CD4-positive, CD25-positive, alpha-beta regulatory T cell (primary cell): ENCODE measurements around the gene ZNF326. TPM values are rescaled to one million over a fixed set of nuclear protein-coding genes. Genes with fewer than 3 reads are reported as not detected.

ENCODE experiments used
- ATAC-seq, 2 donors: fragments of 150-1000 bp; cut with Tn5 transposase; one replicate each; pipeline ENCODE4 v1.10.0; 2021; ENCODE audit warnings: low read depth in 2 of 2, moderate number of reproducible peaks in 2 of 2, moderate library complexity in 1 of 2
- DNase-seq, 3 donors: peaks; one replicate each; pipeline versions ENCODE4 v3.0.0 to v3.0.0-alpha.2; 2012 to 2022; ENCODE audit warnings: mixed read lengths in 1 of 3
- H3K27ac ChIP-seq: one replicate; pipeline ENCODE4 v1.7.0; 2013; ENCODE audit warnings: mild to moderate bottlenecking, low read length; ENCODE audit not compliant: insufficient read depth, poor library complexity, severe bottlenecking
- H3K27me3 ChIP-seq: one replicate; pipeline ENCODE4 v1.7.0; 2013; ENCODE audit warnings: low read length; ENCODE audit not compliant: control insufficient read depth, insufficient read depth
- H3K36me3 ChIP-seq: one replicate; pipeline ENCODE4 v1.7.0; 2013; ENCODE audit warnings: mild to moderate bottlenecking, low read length, moderate library complexity; ENCODE audit not compliant: control insufficient read depth, insufficient read depth
- H3K4me1 ChIP-seq: 2 replicates; pipeline ENCODE4 v1.7.0; 2013; ENCODE audit warnings: mild to moderate bottlenecking, low read length; ENCODE audit not compliant: insufficient read depth, control insufficient read depth, poor library complexity, severe bottlenecking
- H3K4me3 ChIP-seq: one replicate; pipeline ENCODE4 v1.7.0; 2013; ENCODE audit warnings: low read depth, mild to moderate bottlenecking, low read length, moderate library complexity
- H3K9me3 ChIP-seq, 2 experiments: 1 replicate in 1 of 2; 2 replicates in 1 of 2; pipeline ENCODE4 v1.7.0; 2013; ENCODE audit warnings: low read length in 2 of 2, mild to moderate bottlenecking in 1 of 2, moderate library complexity in 1 of 2; ENCODE audit not compliant: control insufficient read depth in 2 of 2
- H3K27ac Mint-ChIP-seq, 3 donors: one replicate each; pipeline ENCODE4 v1.8.0; 2020 to 2022; ENCODE audit warnings: mild to moderate bottlenecking in 3 of 3, mixed read lengths in 3 of 3, moderate library complexity in 2 of 3
- H3K27me3 Mint-ChIP-seq: one replicate; pipeline ENCODE4 v1.8.0; 2022; ENCODE audit warnings: mild to moderate bottlenecking, mixed read lengths
- H3K36me3 Mint-ChIP-seq: one replicate; pipeline ENCODE4 v1.8.0; 2020; ENCODE audit warnings: mixed read lengths
- H3K4me1 Mint-ChIP-seq, 4 donors: one replicate each; pipeline ENCODE4 v1.8.0; 2020 to 2022; ENCODE audit warnings: mixed read lengths in 4 of 4, mild to moderate bottlenecking in 1 of 4
- H3K4me3 Mint-ChIP-seq, 4 donors: one replicate each; pipeline ENCODE4 v1.8.0; 2020 to 2022; ENCODE audit warnings: mild to moderate bottlenecking in 4 of 4, mixed read lengths in 4 of 4, moderate library complexity in 3 of 4
- H3K9me3 Mint-ChIP-seq, 7 donors: one replicate each; pipeline ENCODE4 v1.8.0; 2020 to 2022; ENCODE audit warnings: mixed read lengths in 7 of 7, mild to moderate bottlenecking in 3 of 7, moderate library complexity in 2 of 7
- polyA plus RNA-seq, 4 donors: library from polyadenylated mRNA; unstranded; fragments of 300-500 nt; fragmentation: Illumina TruSeq; gene quantifications; one replicate each; pipeline ENCODE4 v1.2.3, GENCODE V29; 2021
- total RNA-seq: library from RNA; stranded (reverse); gene quantifications from one replicate; pipeline ENCODE4 v1.2.3, GENCODE V29; 2022

Gene ZNF326
- total and polyA plus RNA-seq, 5 donors from 2014 or later = 3.8 to 45.7 (median 5.0) TPM

DNA sequence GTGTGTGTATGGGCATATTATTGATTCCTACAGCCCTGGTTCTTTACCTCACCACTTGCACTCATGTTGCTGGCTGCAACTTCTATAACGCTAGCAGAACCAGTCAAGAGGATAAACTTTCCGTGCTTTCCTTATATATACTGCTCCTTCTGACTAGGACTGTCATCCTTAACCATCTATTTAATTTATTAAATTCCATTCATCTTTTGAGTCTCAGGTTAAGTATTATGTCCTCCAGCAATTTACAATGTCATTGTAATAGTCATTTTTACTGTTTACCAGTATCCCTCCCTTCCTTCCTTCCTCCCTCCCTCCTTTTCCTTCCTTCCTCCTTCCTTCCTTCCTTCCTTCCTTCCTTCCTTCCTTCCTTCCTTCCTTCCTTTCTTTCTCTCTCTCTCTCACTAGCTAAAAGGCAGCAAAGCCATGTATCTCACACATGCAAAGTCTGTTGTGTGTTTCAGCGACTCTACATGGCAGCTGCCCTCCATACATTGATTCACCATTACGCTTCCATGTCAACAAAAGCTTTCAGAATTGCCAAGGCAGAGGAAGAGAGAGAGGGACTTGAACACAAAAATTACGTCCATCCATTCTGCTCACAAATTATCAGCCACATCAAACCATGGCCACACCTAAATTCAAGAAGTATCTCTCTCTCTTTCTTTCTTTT, 73.8 kb downstream of the ZNF326 start:
- no peaks in the 10 kb centered on the region for H3K36me3 ChIP-seq
- no peaks in the 10 kb centered on the region for H3K9me3 ChIP-seq
- Mint-ChIP-seq H3K4me3 (no peak overlapping the region), H3K27me3 (peaks cover 26% of the 10 kb centered on the region), H3K27ac (no peak overlapping the region), H3K9me3 (peaks cover 0 to 5% (median 0%) of the 10 kb centered on the region in 7 donors), H3K4me1 (peaks cover 0 to 2% (median 0%) of the 10 kb centered on the region in 4 donors), H3K36me3 (no peaks in the 10 kb centered on the region)
- DNase-seq = no peak
- H3K4me1 ChIP-seq = no peaks in the 10 kb centered on the region
- ATAC-seq = no peak
- no peak overlapping the region for H3K4me3 ChIP-seq
- no peak overlapping the region for H3K27ac ChIP-seq
- H3K27me3 ChIP-seq = peaks cover 7% of the 10 kb centered on the region

DNA sequence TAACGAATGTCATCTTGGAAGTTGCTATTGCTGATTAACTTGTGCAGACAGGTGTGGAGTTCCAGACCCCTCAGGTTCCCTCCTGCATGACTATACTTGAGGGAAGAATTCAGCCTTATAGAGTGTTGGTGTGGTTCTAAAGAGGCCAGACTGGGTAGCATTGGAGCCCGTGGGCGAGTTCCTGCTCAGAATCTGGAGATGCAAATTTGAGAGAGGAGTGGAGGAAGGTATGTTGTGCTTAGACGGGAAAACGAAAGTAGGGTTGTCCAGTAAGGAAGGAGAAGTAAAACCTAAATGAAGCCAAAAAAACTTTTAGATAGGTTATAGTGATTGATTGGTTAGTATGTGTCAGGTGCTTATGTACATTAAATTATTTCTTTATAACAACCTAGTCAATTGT, 79.2 kb downstream of the ZNF326 start:
- DNase-seq = no peak
- Histone ChIP-seq H3K36me3 (no peaks in the 10 kb centered on the region), H3K4me3 (no peak overlapping the region), H3K27me3 (peaks cover 2% of the 10 kb centered on the region), H3K27ac (no peak overlapping the region), H3K4me1 (no peaks in the 10 kb centered on the region), H3K9me3 (no peaks in the 10 kb centered on the region)
- no peaks in the 10 kb centered on the region for H3K4me1 Mint-ChIP-seq
- H3K9me3 Mint-ChIP-seq = peaks cover 0 to 3% (median 1%) of the 10 kb centered on the region in 7 donors
- no peak overlapping the region for H3K27ac Mint-ChIP-seq
- H3K4me3 Mint-ChIP-seq = no peak overlapping the region
- H3K27me3 Mint-ChIP-seq = peaks cover 15% of the 10 kb centered on the region
- no peak for ATAC-seq
- H3K36me3 Mint-ChIP-seq = no peaks in the 10 kb centered on the region

DNA sequence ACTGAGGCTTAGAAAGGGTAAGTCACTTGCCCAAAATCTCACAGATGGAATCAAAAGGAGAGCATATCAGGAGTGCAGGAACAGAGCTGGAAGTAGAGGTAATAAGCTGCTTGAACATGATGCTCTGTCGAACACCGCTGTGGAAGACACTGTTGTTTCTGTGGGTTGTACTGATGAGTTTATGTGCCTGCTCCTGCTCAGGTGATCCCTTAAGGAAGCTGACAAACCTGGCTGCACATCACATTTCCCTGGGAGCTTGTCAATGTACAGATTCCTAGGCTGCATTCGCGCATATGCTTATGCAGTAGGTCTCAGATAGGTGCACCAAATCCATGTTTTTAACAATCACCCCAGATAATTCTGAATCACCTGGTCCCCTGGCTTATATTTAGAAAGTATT, 79.7 kb downstream of the ZNF326 start:
- H3K9me3 Mint-ChIP-seq = peaks cover 0 to 5% (median 1%) of the 10 kb centered on the region in 7 donors
- Histone ChIP-seq H3K4me3 (no peak overlapping the region), H3K27ac (no peak overlapping the region), H3K9me3 (no peaks in the 10 kb centered on the region), H3K4me1 (no peaks in the 10 kb centered on the region), H3K27me3 (peaks cover 2% of the 10 kb centered on the region), H3K36me3 (no peaks in the 10 kb centered on the region)
- DNase-seq (no peak), ATAC-seq (no peak)
- H3K27ac Mint-ChIP-seq = no peak overlapping the region
- H3K4me3 Mint-ChIP-seq = no peak overlapping the region
- H3K27me3 Mint-ChIP-seq = peaks cover 11% of the 10 kb centered on the region
- no peaks in the 10 kb centered on the region for H3K36me3 Mint-ChIP-seq
- no peaks in the 10 kb centered on the region for H3K4me1 Mint-ChIP-seq

DNA sequence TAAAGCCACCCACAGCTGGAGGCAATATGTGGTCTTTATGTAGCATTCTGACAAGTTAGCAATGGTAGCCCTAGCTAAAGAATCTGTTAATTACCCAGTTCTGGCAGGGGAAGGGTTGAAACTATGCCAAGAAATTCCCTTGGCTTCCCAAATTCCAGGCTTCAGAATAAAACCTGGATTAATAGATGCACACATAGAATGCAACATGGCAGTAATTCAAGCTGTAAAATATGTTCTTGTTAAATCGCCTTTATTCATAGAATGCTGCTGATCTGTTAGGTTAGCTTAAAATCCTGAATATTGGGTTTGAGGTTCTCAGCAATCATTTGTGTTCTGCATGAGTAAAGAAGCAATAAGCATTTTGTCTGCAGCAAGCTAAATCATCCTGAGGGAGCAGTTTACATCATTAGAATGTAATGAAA, 80.1 kb downstream of the ZNF326 start:
- Mint-ChIP-seq H3K4me3 (no peak overlapping the region), H3K9me3 (peaks cover 0 to 5% (median 1%) of the 10 kb centered on the region in 7 donors), H3K27me3 (peaks cover 11% of the 10 kb centered on the region), H3K36me3 (no peaks in the 10 kb centered on the region), H3K4me1 (no peaks in the 10 kb centered on the region), H3K27ac (no peak overlapping the region)
- Histone ChIP-seq H3K36me3 (no peaks in the 10 kb centered on the region), H3K27me3 (peaks cover 2% of the 10 kb centered on the region), H3K9me3 (no peaks in the 10 kb centered on the region), H3K4me1 (no peaks in the 10 kb centered on the region), H3K27ac (no peak overlapping the region), H3K4me3 (no peak overlapping the region)
- no peak for ATAC-seq
- DNase-seq = no peak

DNA sequence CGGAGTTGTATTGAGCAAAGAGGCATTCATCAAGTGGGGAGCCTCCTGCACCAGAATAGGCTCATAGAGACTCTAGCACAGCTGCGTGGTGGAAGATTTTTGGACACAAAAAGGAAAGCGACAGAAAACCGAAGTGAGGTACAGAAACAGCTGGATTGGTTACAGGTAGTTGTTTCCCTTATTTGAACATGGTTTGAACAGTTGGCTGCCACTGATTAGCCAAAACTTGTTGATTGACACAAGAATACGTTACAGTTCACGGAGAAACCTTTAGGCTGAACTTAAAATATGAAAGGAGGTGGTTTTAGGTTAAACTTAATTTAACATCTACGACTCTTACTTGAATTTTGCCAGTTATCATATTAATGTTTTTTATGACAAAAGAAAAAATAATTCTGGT, 89.1 kb downstream of the ZNF326 start:
- H3K27me3 Mint-ChIP-seq = peaks cover 22% of the 10 kb centered on the region
- Histone ChIP-seq H3K27ac (no peak overlapping the region), H3K9me3 (no peaks in the 10 kb centered on the region), H3K36me3 (no peaks in the 10 kb centered on the region), H3K4me1 (no peaks in the 10 kb centered on the region), H3K4me3 (no peak overlapping the region), H3K27me3 (peaks cover 5% of the 10 kb centered on the region)
- H3K4me3 Mint-ChIP-seq = no peak overlapping the region
- ATAC-seq (no peak), DNase-seq (no peak)
- no peaks in the 10 kb centered on the region for H3K36me3 Mint-ChIP-seq
- H3K27ac Mint-ChIP-seq = no peak overlapping the region
- peaks cover 0 to 7% (median 0%) of the 10 kb centered on the region in 7 donors for H3K9me3 Mint-ChIP-seq
- no peaks in the 10 kb centered on the region for H3K4me1 Mint-ChIP-seq

Other genes starting within 250 kb of the ZNF326 start
- 23.6 TPM for gene LRRC8D, start 174.1 kb upstream of the ZNF326 start, total RNA-seq
- gene LRRC8D, start 174.1 kb upstream of the ZNF326 start, polyA plus RNA-seq = 10 to 100 TPM; 45.4 to 69.0 (median 56.8) TPM